GM12878 (cell line): Measurements from ENCODE around the gene MRPL27. TPM values are rescaled to one million over a fixed set of nuclear protein-coding genes. Genes with fewer than 3 reads are reported as not detected.
A peak's percentile ranks its signal among the peaks of the same experiment; 100 is the strongest.

Experiments used
- BHLHE40 ChIP-seq, 2 experiments: fragments of 450-650 bp in 1 of 2; IDR thresholded peaks; 2 replicates each; pipeline ENCODE4 v1.6.1; 2011 to 2017; ENCODE audit warnings: low read depth in 2 of 2, borderline replicate concordance in 1 of 2, improper control_type of control experiment in 1 of 2, low read length in 1 of 2, mild to moderate bottlenecking in 1 of 2
- CBX3 ChIP-seq: fragments of 200-600 bp; sonication (generic); IDR thresholded peaks from 2 replicates; pipeline ENCODE4 v1.6.1; 2016; ENCODE audit warnings: low read depth, borderline replicate concordance
- CHD1 ChIP-seq: IDR thresholded peaks from 2 replicates; pipeline ENCODE4 v1.6.1; 2012; ENCODE audit warnings: low read depth, low read length, improper control_type of control experiment
- FOXM1 ChIP-seq: IDR thresholded peaks from 2 replicates; pipeline ENCODE4 v1.6.1; 2012; ENCODE audit warnings: low read depth, mild to moderate bottlenecking, inconsistent platforms, low read length, moderate library complexity
- KAT2A ChIP-seq: conservative IDR thresholded peaks from 2 replicates; pipeline ENCODE4 v1.6.1; 2011; ENCODE audit warnings: low read depth, low read length; ENCODE audit not compliant: control insufficient read depth
- NFIC ChIP-seq: IDR thresholded peaks from 2 replicates; pipeline ENCODE4 v1.6.1; 2012; ENCODE audit warnings: low read depth, mild to moderate bottlenecking, inconsistent platforms, low read length, moderate library complexity
- POLR2AphosphoS2 ChIP-seq: IDR thresholded peaks from 2 replicates; pipeline ENCODE4 v1.6.1; 2011; ENCODE audit warnings: low read depth, mild to moderate bottlenecking, low read length, improper control_type of control experiment, moderate library complexity
- POLR2AphosphoS5 ChIP-seq: IDR thresholded peaks from 2 replicates; pipeline ENCODE4 v1.6.1; 2011; ENCODE audit warnings: mild to moderate bottlenecking, low read length, inconsistent platforms
- SMAD5 ChIP-seq: IDR thresholded peaks from 2 replicates; pipeline ENCODE4 v1.6.1; 2016; ENCODE audit warnings: antibody characterized with exemption, low read depth
- ZNF384 ChIP-seq: IDR thresholded peaks from 2 replicates; pipeline ENCODE4 v1.6.1; 2012; ENCODE audit warnings: low read depth, mild to moderate bottlenecking, low read length, improper control_type of control experiment, borderline replicate concordance
- ZZZ3 ChIP-seq: IDR thresholded peaks from 2 replicates; pipeline ENCODE4 v1.6.1; 2011; ENCODE audit warnings: low read depth; ENCODE audit not compliant: control insufficient read depth, insufficient read length
- polyA plus RNA-seq, 11 experiments: library from polyadenylated mRNA; depleted of rRNA in 4 of 11; unstranded in 6 of 11; stranded (reverse) in 5 of 11; fragments of >200 nt; fragmentation: Nextera tagmentation in 4 of 11; fragmentation: Illumina TruSeq in 1 of 11; extraction: Ambion mirVana in 4 of 11; extraction: Trizol in 1 of 11; gene quantifications; 1 replicate in 1 of 11; 2 replicates in 10 of 11; pipeline versions ENCODE4 v1.2.1 to v1.2.3, GENCODE V29; 2011 to 2016; ENCODE audit warnings: inconsistent platforms in 2 of 11, missing spikeins in 2 of 11, low read depth in 1 of 11
- total RNA-seq, 4 experiments: library from RNA; depleted of rRNA in 3 of 4; stranded (reverse); fragments of >200 nt in 3 of 4; fragmentation: Illumina TruSeq in 1 of 4; extraction: Trizol in 1 of 4; gene quantifications; 2 replicates each; pipeline versions ENCODE4 v1.2.1 to v1.2.3, GENCODE V29; 2013 to 2021
- TF ChIP-seq, protein P1 (sequence below): IDR thresholded peaks from 2 replicates; pipeline ENCODE4 v1.6.1; 2012; ENCODE audit warnings: improper control_type of control experiment, low read depth, low read length; ENCODE audit not compliant: insufficient replicate concordance
- TF ChIP-seq, protein P2 (sequence below): fragments of 450-650 bp; IDR thresholded peaks from 2 replicates; pipeline ENCODE4 v1.6.1; 2017; ENCODE audit warnings: low read depth, mild to moderate bottlenecking, moderate library complexity
- TF ChIP-seq, protein P3 (sequence below): fragments of 450-650 bp; IDR thresholded peaks from 2 replicates; pipeline ENCODE4 v1.6.1; 2017; ENCODE audit warnings: mild to moderate bottlenecking, moderate library complexity
- TF ChIP-seq, protein P4 (sequence below): fragments of 450-650 bp; IDR thresholded peaks from 2 replicates; pipeline ENCODE4 v1.6.1; 2017; ENCODE audit warnings: mild to moderate bottlenecking, low read depth, inconsistent platforms; ENCODE audit not compliant: poor library complexity, severe bottlenecking

Gene MRPL27
- total and polyA plus RNA-seq, 10 of the 15 experiments (the other 5 are each of a cell fraction or from before 2014, with no cell fraction given), result 83.0 to 390 (median 131) TPM

- TF ChIP-seq, protein P1, sequence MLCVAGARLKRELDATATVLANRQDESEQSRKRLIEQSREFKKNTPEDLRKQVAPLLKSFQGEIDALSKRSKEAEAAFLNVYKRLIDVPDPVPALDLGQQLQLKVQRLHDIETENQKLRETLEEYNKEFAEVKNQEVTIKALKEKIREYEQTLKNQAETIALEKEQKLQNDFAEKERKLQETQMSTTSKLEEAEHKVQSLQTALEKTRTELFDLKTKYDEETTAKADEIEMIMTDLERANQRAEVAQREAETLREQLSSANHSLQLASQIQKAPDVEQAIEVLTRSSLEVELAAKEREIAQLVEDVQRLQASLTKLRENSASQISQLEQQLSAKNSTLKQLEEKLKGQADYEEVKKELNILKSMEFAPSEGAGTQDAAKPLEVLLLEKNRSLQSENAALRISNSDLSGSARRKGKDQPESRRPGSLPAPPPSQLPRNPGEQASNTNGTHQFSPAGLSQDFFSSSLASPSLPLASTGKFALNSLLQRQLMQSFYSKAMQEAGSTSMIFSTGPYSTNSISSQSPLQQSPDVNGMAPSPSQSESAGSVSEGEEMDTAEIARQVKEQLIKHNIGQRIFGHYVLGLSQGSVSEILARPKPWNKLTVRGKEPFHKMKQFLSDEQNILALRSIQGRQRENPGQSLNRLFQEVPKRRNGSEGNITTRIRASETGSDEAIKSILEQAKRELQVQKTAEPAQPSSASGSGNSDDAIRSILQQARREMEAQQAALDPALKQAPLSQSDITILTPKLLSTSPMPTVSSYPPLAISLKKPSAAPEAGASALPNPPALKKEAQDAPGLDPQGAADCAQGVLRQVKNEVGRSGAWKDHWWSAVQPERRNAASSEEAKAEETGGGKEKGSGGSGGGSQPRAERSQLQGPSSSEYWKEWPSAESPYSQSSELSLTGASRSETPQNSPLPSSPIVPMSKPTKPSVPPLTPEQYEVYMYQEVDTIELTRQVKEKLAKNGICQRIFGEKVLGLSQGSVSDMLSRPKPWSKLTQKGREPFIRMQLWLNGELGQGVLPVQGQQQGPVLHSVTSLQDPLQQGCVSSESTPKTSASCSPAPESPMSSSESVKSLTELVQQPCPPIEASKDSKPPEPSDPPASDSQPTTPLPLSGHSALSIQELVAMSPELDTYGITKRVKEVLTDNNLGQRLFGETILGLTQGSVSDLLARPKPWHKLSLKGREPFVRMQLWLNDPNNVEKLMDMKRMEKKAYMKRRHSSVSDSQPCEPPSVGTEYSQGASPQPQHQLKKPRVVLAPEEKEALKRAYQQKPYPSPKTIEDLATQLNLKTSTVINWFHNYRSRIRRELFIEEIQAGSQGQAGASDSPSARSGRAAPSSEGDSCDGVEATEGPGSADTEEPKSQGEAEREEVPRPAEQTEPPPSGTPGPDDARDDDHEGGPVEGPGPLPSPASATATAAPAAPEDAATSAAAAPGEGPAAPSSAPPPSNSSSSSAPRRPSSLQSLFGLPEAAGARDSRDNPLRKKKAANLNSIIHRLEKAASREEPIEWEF, result no peak
- TF ChIP-seq KAT2A (no peak), FOXM1 (no peak), SMAD5 (no peak), POLR2AphosphoS2 (no peak; the same call in 1 of the 2 replicates), CHD1 (no peak), CBX3 (no peak), BHLHE40 (IDR thresholded peaks at IDR 0.05; ENCODE audit: borderline replicate concordance in 1 of 2, low read depth in 2 of 2, low read length in 1 of 2) (peak; percentile 73 to 90; a peak in 3 of 4 replicates), ZNF384 (no peak), POLR2AphosphoS5 (peak; percentile 39; the same call in 1 of the 2 replicates), NFIC (no peak), ZZZ3 (no peak)
- TF ChIP-seq, protein P2, sequence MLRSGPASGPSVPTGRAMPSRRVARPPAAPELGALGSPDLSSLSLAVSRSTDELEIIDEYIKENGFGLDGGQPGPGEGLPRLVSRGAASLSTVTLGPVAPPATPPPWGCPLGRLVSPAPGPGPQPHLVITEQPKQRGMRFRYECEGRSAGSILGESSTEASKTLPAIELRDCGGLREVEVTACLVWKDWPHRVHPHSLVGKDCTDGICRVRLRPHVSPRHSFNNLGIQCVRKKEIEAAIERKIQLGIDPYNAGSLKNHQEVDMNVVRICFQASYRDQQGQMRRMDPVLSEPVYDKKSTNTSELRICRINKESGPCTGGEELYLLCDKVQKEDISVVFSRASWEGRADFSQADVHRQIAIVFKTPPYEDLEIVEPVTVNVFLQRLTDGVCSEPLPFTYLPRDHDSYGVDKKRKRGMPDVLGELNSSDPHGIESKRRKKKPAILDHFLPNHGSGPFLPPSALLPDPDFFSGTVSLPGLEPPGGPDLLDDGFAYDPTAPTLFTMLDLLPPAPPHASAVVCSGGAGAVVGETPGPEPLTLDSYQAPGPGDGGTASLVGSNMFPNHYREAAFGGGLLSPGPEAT, result no peak
- TF ChIP-seq, protein P3, sequence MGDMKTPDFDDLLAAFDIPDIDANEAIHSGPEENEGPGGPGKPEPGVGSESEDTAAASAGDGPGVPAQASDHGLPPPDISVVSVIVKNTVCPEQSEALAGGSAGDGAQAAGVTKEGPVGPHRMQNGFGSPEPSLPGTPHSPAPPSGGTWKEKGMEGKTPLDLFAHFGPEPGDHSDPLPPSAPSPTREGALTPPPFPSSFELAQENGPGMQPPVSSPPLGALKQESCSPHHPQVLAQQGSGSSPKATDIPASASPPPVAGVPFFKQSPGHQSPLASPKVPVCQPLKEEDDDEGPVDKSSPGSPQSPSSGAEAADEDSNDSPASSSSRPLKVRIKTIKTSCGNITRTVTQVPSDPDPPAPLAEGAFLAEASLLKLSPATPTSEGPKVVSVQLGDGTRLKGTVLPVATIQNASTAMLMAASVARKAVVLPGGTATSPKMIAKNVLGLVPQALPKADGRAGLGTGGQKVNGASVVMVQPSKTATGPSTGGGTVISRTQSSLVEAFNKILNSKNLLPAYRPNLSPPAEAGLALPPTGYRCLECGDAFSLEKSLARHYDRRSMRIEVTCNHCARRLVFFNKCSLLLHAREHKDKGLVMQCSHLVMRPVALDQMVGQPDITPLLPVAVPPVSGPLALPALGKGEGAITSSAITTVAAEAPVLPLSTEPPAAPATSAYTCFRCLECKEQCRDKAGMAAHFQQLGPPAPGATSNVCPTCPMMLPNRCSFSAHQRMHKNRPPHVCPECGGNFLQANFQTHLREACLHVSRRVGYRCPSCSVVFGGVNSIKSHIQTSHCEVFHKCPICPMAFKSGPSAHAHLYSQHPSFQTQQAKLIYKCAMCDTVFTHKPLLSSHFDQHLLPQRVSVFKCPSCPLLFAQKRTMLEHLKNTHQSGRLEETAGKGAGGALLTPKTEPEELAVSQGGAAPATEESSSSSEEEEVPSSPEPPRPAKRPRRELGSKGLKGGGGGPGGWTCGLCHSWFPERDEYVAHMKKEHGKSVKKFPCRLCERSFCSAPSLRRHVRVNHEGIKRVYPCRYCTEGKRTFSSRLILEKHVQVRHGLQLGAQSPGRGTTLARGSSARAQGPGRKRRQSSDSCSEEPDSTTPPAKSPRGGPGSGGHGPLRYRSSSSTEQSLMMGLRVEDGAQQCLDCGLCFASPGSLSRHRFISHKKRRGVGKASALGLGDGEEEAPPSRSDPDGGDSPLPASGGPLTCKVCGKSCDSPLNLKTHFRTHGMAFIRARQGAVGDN, result peak; percentile 81
- TF ChIP-seq, protein P4, sequence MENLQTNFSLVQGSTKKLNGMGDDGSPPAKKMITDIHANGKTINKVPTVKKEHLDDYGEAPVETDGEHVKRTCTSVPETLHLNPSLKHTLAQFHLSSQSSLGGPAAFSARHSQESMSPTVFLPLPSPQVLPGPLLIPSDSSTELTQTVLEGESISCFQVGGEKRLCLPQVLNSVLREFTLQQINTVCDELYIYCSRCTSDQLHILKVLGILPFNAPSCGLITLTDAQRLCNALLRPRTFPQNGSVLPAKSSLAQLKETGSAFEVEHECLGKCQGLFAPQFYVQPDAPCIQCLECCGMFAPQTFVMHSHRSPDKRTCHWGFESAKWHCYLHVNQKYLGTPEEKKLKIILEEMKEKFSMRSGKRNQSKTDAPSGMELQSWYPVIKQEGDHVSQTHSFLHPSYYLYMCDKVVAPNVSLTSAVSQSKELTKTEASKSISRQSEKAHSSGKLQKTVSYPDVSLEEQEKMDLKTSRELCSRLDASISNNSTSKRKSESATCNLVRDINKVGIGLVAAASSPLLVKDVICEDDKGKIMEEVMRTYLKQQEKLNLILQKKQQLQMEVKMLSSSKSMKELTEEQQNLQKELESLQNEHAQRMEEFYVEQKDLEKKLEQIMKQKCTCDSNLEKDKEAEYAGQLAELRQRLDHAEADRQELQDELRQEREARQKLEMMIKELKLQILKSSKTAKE, result no peak
These were observed 27.3 kb downstream of the MRPL27 start, which contains the start of gene XYLT2 (continued) for GRCh38 chr17:50345432-50346312.
